Neural progenitor cell (in vitro differentiated cells): ENCODE data around the gene ANXA6. TPM values are rescaled to one million over a fixed set of nuclear protein-coding genes. Genes with fewer than 3 reads are reported as not detected.

Source experiments
- DNase-seq: peaks from one replicate; pipeline ENCODE4 v3.0.0-alpha.2; 2016; ENCODE audit warnings: low spot score
- H2AFZ ChIP-seq: fragments of 200-600 bp; sonication (generic); replicated peaks from 2 replicates; pipeline ENCODE4 v1.6.1; 2016; ENCODE audit warnings: antibody characterized with exemption
- H3F3A ChIP-seq: fragments of 200-600 bp; sonication (generic); 2 replicates; pipeline ENCODE4 v1.6.1; 2016; ENCODE audit warnings: antibody characterized with exemption, low read depth
- H3K27ac ChIP-seq: fragments of 200-600 bp; sonication (generic); 2 replicates; pipeline ENCODE4 v1.5.1; 2016; ENCODE audit warnings: mild to moderate bottlenecking
- H3K27me3 ChIP-seq: fragments of 200-600 bp; sonication (generic); 2 replicates; pipeline ENCODE4 v1.6.1; 2016; ENCODE audit warnings: mild to moderate bottlenecking, moderate library complexity
- H3K36me3 ChIP-seq: fragments of 200-600 bp; sonication (generic); 2 replicates; pipeline ENCODE4 v1.5.1; 2016
- H3K4me1 ChIP-seq: fragments of 200-600 bp; sonication (generic); 2 replicates; pipeline ENCODE4 v1.6.1; 2016; ENCODE audit warnings: mixed run types
- H3K4me2 ChIP-seq: fragments of 200-600 bp; sonication (generic); 2 replicates; pipeline ENCODE4 v1.6.1; 2016
- H3K4me3 ChIP-seq: fragments of 200-600 bp; sonication (generic); 2 replicates; pipeline ENCODE4 v1.5.1; 2016
- H3K79me2 ChIP-seq: fragments of 200-600 bp; sonication (generic); 2 replicates; pipeline ENCODE4 v1.6.1; 2016; ENCODE audit warnings: low read depth
- H3K9ac ChIP-seq: fragments of 200-600 bp; sonication (generic); 2 replicates; pipeline ENCODE4 v1.6.1; 2016
- H3K9me3 ChIP-seq: fragments of 200-600 bp; sonication (generic); 2 replicates; pipeline ENCODE4 v1.5.1; 2016; ENCODE audit warnings: low read depth
- H4K20me1 ChIP-seq: fragments of 200-600 bp; sonication (generic); 2 replicates; pipeline ENCODE4 v1.6.1; 2016; ENCODE audit warnings: low read depth
- H3K27ac Mint-ChIP-seq: 3 replicates; pipeline ENCODE4 v1.8.0; 2021; ENCODE audit warnings: mixed read lengths
- H3K27me3 Mint-ChIP-seq: 2 replicates; pipeline ENCODE4 v1.8.0; 2022; ENCODE audit warnings: low read depth, mild to moderate bottlenecking, inconsistent platforms, moderate library complexity, mixed read lengths; ENCODE audit not compliant: insufficient read depth
- H3K36me3 Mint-ChIP-seq: 3 replicates; pipeline ENCODE4 v1.8.0; 2021; ENCODE audit warnings: mixed read lengths
- H3K4me1 Mint-ChIP-seq: 3 replicates; pipeline ENCODE4 v1.8.0; 2021; ENCODE audit warnings: mixed read lengths
- H3K4me3 Mint-ChIP-seq: 3 replicates; pipeline ENCODE4 v1.8.0; 2021; ENCODE audit warnings: mild to moderate bottlenecking, moderate library complexity, mixed read lengths
- H3K9me3 Mint-ChIP-seq: 3 replicates; pipeline ENCODE4 v1.8.0; 2020; ENCODE audit warnings: mixed read lengths
- CTCF ChIP-seq: fragments of 200-600 bp; sonication (generic); IDR thresholded peaks from 2 replicates; pipeline ENCODE4 v1.5.1; 2017; ENCODE audit warnings: antibody characterized with exemption, mild to moderate bottlenecking
- EZH2 ChIP-seq: fragments of 200-600 bp; sonication (generic); IDR thresholded peaks from 2 replicates; pipeline ENCODE4 v1.6.1; 2017; ENCODE audit warnings: antibody characterized with exemption, mild to moderate bottlenecking, moderate library complexity
- EZH2phosphoT487 ChIP-seq: fragments of 200-600 bp; sonication (generic); IDR thresholded peaks from 2 replicates; pipeline ENCODE4 v1.6.1; 2017; ENCODE audit warnings: antibody characterized with exemption
- total RNA-seq: library from RNA; depleted of rRNA; stranded (reverse); fragments of >200 nt; gene quantifications from 2 replicates; pipeline ENCODE4 v1.2.3, GENCODE V29; 2015; ENCODE audit warnings: low replicate concordance

ANXA6 gene
- total RNA-seq, 1 donor from 2014 or later: 97.6 TPM

- peaks cover 28% of the 10 kb centered on the region for H3K4me1 Mint-ChIP-seq
- H3K36me3 Mint-ChIP-seq: peaks cover 8% of the 10 kb centered on the region
- peaks cover 24% of the 10 kb centered on the region for H3K79me2 ChIP-seq
Observed at GRCh38 chr5:151079838-151080612, 77.6 kb downstream of the ANXA6 start.

GRCh38 chr5:151078490-151079262 lies 78.9 kb downstream of the ANXA6 start:
- H3K36me3 Mint-ChIP-seq: peaks cover 8% of the 10 kb centered on the region
- Histone ChIP-seq H4K20me1 (peaks cover 5% of the 10 kb centered on the region), H3K4me3 (no peak overlapping the region), H3K4me2 (no peak overlapping the region), H3K27me3 (no peaks in the 10 kb centered on the region), H3K79me2 (peaks cover 29% of the 10 kb centered on the region), H3K9ac (no peak overlapping the region), H3K36me3 (no peaks in the 10 kb centered on the region), H3K27ac (no peak overlapping the region), H3K4me1 (peaks cover 10% of the 10 kb centered on the region), H2AFZ (no peak overlapping the region), H3K9me3 (no peaks in the 10 kb centered on the region), H3F3A (peaks cover 3% of the 10 kb centered on the region)
- H3K4me3 Mint-ChIP-seq: peak overlapping the region; percentile 68
- DNase-seq: no peak
- H3K27ac Mint-ChIP-seq: peak overlapping the region; percentile 3
- TF ChIP-seq EZH2phosphoT487: no peak
- TF ChIP-seq CTCF: no peak
- TF ChIP-seq EZH2: no peak
- H3K27me3 Mint-ChIP-seq: peaks cover 4% of the 10 kb centered on the region
- no peaks in the 10 kb centered on the region for H3K9me3 Mint-ChIP-seq
- peaks cover 28% of the 10 kb centered on the region for H3K4me1 Mint-ChIP-seq

More at GRCh38 chr5:151079838-151080612, 77.6 kb downstream of the ANXA6 start:
- Histone ChIP-seq H3K36me3 (no peaks in the 10 kb centered on the region), H3K9ac (peak overlapping the region; percentile 8), H3K27me3 (no peaks in the 10 kb centered on the region), H3K9me3 (no peaks in the 10 kb centered on the region), H4K20me1 (peaks cover 5% of the 10 kb centered on the region), H3K27ac (no peak overlapping the region), H3F3A (peaks cover 3% of the 10 kb centered on the region), H3K4me1 (peaks cover 10% of the 10 kb centered on the region), H2AFZ (peak overlapping the region; percentile 83), H3K4me2 (peak overlapping the region; percentile 77), H3K4me3 (peak overlapping the region; percentile 78)
- TF ChIP-seq EZH2phosphoT487 (no peak), CTCF (no peak), EZH2 (no peak)
- Mint-ChIP-seq H3K9me3 (no peaks in the 10 kb centered on the region), H3K27ac (no peak overlapping the region), H3K27me3 (peaks cover 4% of the 10 kb centered on the region), H3K4me3 (peak overlapping the region; percentile 90)
- DNase-seq: no peak

GRCh38 chr5:151077967-151078366 lies 79.6 kb downstream of the ANXA6 start:
- Histone ChIP-seq H3K36me3 (no peaks in the 10 kb centered on the region), H3K4me2 (no peak overlapping the region), H3K27ac (no peak overlapping the region), H4K20me1 (peaks cover 5% of the 10 kb centered on the region), H3K79me2 (peaks cover 35% of the 10 kb centered on the region), H3K4me1 (peaks cover 10% of the 10 kb centered on the region), H3K9me3 (no peaks in the 10 kb centered on the region), H3K9ac (no peak overlapping the region), H3K27me3 (no peaks in the 10 kb centered on the region), H2AFZ (no peak overlapping the region), H3F3A (peaks cover 3% of the 10 kb centered on the region), H3K4me3 (no peak overlapping the region)
- Mint-ChIP-seq H3K4me1 (peaks cover 28% of the 10 kb centered on the region), H3K27ac (no peak overlapping the region), H3K27me3 (peaks cover 4% of the 10 kb centered on the region), H3K4me3 (no peak overlapping the region), H3K9me3 (no peaks in the 10 kb centered on the region), H3K36me3 (peaks cover 8% of the 10 kb centered on the region)
- no peak for DNase-seq
- TF ChIP-seq EZH2 (no peak), EZH2phosphoT487 (no peak), CTCF (no peak)
